Left renal cortex interstitium (tissue), 4 donors: ENCODE data around the gene LIAS. TPM values are rescaled to one million over a fixed set of nuclear protein-coding genes. Genes with fewer than 3 reads are reported as not detected.
"Not testable (repeated sequence)": the region's sequence is repeated elsewhere in the genome, so short reads cannot be mapped to it uniquely, and the experiment has no call there.

Experiments used
- DNase-seq, 4 donors: peaks; one replicate each; pipeline ENCODE4 v3.0.0-alpha.2; 2013; ENCODE audit warnings: low read depth in 4 of 4, low spot score in 2 of 4, missing footprints in 1 of 4
- polyA plus RNA-seq, 4 donors: library from polyadenylated mRNA; unstranded; fragments of 120-200 nt; gene quantifications; one replicate each; pipeline ENCODE4 v1.2.1, GENCODE V29; 2013; ENCODE audit not compliant: insufficient read length in 4 of 4

LIAS gene
- polyA plus RNA-seq = 10 to 100 TPM; 20.7 to 36.7 (median 26.1) TPM

- peak; percentile 94 to 99 (median 96) for DNase-seq
Observed at GRCh38 chr4:39458505-39459300, at the start of gene LIAS, which contains the start of gene RPL9. LIAS (plus strand) TSS chr4:39459056; CDS start chr4:39459118, 62 bp downstream. RPL9 (minus strand) TSS chr4:39458922; CDS start chr4:39458439, 483 bp downstream.

GRCh38 chr4:39410415-39410814 is 48.4 kb upstream of the LIAS start:
- no peak for DNase-seq

GRCh38 chr4:39411561-39411960 is 47.3 kb upstream of the LIAS start:
- DNase-seq = not testable (repeated sequence)

- no peak for DNase-seq
Observed at GRCh38 chr4:39415678-39416283, 43.1 kb upstream of the LIAS start.

- DNase-seq = no peak
Observed at GRCh38 chr4:39422247-39422646, 36.6 kb upstream of the LIAS start.

- not testable (repeated sequence) for DNase-seq
Observed at GRCh38 chr4:39425297-39425696, 33.6 kb upstream of the LIAS start.

GRCh38 chr4:39426728-39427127 is 32.1 kb upstream of the LIAS start:
- DNase-seq = no peak

- DNase-seq = no peak
Observed at GRCh38 chr4:39427520-39428114, 31.2 kb upstream of the LIAS start.

- no peak for DNase-seq
Observed at GRCh38 chr4:39429476-39430334, 29.2 kb upstream of the LIAS start.

- no peak for DNase-seq
Observed at GRCh38 chr4:39433878-39434492, 24.9 kb upstream of the LIAS start.

GRCh38 chr4:39435659-39436563 is 22.9 kb upstream of the LIAS start:
- DNase-seq = no peak

GRCh38 chr4:39441593-39441992 is 17.3 kb upstream of the LIAS start:
- no peak for DNase-seq

GRCh38 chr4:39442998-39443397 is 15.9 kb upstream of the LIAS start:
- DNase-seq = no peak

- DNase-seq = no peak
Observed at GRCh38 chr4:39446483-39446841, 12.4 kb upstream of the LIAS start.

- DNase-seq = peak in 3 of 4 donors; percentile 30 to 55 (median 41)
Observed at GRCh38 chr4:39446842-39447573, 11.8 kb upstream of the LIAS start.

GRCh38 chr4:39450618-39451017 is 8.2 kb upstream of the LIAS start:
- no peak for DNase-seq

- DNase-seq = no peak
Observed at GRCh38 chr4:39451423-39452023, 7.3 kb upstream of the LIAS start.
